ENCODE measurements around the gene PIK3R2.

DNA sequence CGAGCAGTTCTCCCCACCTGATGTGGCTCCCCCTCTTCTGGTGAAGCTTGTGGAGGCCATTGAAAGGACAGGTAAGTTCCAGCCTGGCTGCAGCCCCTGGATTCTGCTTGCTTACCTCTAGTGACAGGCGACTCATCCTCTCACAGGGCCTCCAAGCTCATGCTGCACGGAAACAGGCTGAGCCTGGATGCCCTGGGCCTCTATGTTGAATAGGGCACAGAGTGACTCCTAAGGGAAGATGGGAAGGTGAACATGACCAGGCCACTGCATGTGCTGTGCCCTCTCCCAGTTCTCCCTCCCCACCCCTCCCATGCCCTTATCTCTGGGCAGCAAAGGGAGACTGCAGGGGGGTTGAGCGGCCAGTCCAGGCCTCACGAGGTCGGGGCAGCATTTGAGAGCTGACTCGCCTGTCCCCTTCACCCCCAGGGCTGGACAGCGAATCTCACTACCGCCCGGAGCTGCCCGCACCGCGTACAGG, 7.6 kb downstream of the PIK3R2 start:
- TF ChIP-seq POLR2AphosphoS5 (IDR thresholded peaks at IDR 0.05), result no peak
- TF ChIP-seq POLR2A (IDR thresholded peaks at IDR 0.05), result no peak

Data from sigmoid colon (tissue), 4 donors.